NT2/D1 (cell line): ENCODE data around the gene RELN.

Experiments
- SUZ12 ChIP-seq: IDR thresholded peaks from 2 replicates; pipeline ENCODE4 v1.6.1; 2011; ENCODE audit not compliant: insufficient read length, insufficient read depth; ENCODE audit errors: extremely low read depth
- YY1 ChIP-seq: IDR thresholded peaks from 2 replicates; pipeline ENCODE4 v1.6.1; 2011; ENCODE audit not compliant: insufficient read length, insufficient read depth

DNA sequence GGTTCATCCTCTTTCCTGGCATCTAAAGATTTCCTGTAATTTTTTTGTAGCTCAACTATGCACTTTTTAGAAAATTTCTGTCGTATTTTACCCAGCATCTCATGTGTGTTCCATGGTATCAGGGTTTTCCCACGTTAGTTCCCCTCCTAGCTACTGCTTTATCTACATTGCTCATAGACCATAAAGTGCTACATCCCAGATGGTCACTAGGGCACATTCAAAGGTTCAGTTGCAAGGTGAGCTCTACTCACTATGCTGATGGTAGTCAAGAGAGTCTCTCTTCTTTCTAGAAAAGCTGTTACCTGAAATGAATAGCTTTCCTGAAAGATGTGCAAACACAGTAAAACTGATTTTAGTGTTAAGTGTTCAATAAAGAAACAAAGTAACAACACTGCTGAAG lies 33.5 kb downstream of the RELN start:
- TF ChIP-seq SUZ12 (no peak), YY1 (no peak)
